Measurements from ENCODE around the gene RHCG. TPM values are rescaled to one million over a fixed set of nuclear protein-coding genes. Genes with fewer than 3 reads are reported as not detected.
"Not testable (repeated sequence)": the region's sequence is repeated elsewhere in the genome, so short reads cannot be mapped to it uniquely, and the experiment has no call there.

The RHCG gene
- total RNA-seq, 2 donors from 2014 or later = 0.48 to 0.67 TPM

DNA sequence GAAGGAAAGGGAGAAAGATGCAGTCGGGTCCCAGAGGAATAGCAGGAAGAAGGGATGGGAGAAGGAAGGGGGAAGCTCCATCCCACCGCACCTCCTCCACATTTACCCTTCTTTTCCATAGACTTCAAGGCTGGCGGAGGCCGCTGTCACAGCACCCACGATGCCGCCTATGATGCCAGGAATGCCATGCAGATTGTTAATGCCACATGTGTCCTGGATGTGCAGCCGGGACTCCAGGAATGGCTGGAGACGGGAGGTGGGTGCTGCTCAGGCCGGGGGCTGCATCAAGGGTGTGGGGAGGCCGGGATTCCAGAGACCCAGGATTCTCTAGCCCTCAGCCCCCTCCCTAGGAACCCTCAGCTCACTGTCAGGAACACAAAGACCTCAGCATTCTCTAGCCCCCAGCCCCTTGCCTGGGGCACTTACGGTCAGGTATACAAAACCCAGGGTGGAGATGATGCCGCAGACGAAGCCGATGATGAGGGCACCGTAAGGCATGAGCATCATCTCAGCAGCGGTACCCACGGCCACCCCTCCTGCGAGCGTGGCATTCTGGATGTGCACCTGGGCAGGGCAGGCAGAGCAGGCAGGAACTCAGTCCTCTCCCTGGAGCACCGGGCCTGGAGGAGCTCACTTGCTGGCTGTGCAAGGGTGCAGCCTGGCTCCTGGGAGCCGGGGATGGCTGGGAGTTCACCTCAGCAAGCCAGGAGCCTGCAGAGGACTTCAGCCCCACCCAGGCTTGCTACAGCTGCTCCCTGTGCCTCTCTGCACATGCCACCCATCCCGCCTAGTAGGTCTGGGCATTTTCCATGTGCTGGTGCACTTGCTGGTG is 18.8 kb downstream of the RHCG start:
- DNase-seq = no peak
- no peaks in the 10 kb centered on the region for H3K9me3 ChIP-seq
- TF ChIP-seq, protein P1, sequence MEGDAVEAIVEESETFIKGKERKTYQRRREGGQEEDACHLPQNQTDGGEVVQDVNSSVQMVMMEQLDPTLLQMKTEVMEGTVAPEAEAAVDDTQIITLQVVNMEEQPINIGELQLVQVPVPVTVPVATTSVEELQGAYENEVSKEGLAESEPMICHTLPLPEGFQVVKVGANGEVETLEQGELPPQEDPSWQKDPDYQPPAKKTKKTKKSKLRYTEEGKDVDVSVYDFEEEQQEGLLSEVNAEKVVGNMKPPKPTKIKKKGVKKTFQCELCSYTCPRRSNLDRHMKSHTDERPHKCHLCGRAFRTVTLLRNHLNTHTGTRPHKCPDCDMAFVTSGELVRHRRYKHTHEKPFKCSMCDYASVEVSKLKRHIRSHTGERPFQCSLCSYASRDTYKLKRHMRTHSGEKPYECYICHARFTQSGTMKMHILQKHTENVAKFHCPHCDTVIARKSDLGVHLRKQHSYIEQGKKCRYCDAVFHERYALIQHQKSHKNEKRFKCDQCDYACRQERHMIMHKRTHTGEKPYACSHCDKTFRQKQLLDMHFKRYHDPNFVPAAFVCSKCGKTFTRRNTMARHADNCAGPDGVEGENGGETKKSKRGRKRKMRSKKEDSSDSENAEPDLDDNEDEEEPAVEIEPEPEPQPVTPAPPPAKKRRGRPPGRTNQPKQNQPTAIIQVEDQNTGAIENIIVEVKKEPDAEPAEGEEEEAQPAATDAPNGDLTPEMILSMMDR (IDR thresholded peaks at IDR 0.05) = no peak
- H3K27me3 ChIP-seq = no peaks in the 10 kb centered on the region
- H3K27ac ChIP-seq = no peak overlapping the region
- no peak overlapping the region for H3K4me3 ChIP-seq
- no peak overlapping the region for H3K9ac ChIP-seq (ENCODE audit: low read depth in 2 of 2, low read length in 2 of 2)
- intact Hi-C loops (cut with DNase I) = no loop called here
- no peaks in the 10 kb centered on the region for H3K36me3 ChIP-seq
- no peaks in the 10 kb centered on the region for H3K4me1 ChIP-seq

DNA sequence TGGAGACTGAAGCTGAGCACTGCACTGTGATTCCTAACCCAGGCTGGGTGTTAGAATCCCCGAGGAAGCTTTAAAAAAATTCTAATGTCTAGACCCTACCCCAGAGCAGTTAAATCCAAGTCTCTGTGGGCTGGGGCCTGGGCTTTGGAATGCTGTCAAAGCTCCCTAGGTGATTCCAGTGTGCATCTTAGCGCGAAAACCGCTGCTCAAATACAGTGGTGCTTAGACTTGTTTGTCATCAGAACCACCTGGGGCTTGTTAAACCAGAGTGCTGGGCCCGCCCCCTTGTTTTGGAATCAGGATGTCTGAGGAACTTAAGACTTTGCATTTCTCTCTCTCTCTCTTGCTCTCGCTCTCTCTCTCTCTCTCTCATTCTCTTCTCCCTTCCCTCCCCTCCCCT is 20.7 kb downstream of the RHCG start:
- intact Hi-C loops (cut with DNase I) = no loop called here
- Histone ChIP-seq H3K9ac (ENCODE audit: low read depth in 2 of 2, low read length in 2 of 2) (no peak overlapping the region), H3K4me1 (no peaks in the 10 kb centered on the region), H3K27ac (no peak overlapping the region), H3K27me3 (no peaks in the 10 kb centered on the region), H3K4me3 (no peak overlapping the region), H3K9me3 (no peaks in the 10 kb centered on the region), H3K36me3 (no peaks in the 10 kb centered on the region)
- TF ChIP-seq, protein P1 (IDR thresholded peaks at IDR 0.05) = no peak
- DNase-seq = no peak

DNA sequence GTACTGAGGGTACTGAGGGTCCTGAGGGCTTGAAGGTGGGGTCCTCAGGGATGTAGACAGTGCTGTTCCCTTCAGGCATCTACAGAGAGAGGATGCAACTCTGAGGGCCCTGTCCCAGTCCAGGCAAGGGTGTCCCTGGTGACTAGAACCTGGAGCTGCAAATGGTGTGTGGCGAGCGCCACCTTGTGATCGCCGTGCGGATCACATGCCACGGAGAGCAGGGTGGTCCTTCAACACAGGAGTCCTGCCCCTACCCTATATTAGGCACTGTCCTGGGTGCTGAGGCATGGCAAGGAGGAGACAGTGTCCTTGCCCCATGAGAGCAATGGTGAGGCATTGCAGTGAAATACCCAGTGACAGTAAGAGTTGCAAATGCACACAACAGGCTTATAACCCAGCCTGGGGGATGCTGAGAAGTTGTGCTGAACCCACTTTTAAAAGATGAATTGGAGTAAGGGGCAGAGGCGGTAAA is 23.6 kb downstream of the RHCG start:
- intact Hi-C loops (cut with DNase I) = no loop called here
- no peak overlapping the region for H3K4me3 ChIP-seq
- no peak overlapping the region for H3K27ac ChIP-seq

DNA sequence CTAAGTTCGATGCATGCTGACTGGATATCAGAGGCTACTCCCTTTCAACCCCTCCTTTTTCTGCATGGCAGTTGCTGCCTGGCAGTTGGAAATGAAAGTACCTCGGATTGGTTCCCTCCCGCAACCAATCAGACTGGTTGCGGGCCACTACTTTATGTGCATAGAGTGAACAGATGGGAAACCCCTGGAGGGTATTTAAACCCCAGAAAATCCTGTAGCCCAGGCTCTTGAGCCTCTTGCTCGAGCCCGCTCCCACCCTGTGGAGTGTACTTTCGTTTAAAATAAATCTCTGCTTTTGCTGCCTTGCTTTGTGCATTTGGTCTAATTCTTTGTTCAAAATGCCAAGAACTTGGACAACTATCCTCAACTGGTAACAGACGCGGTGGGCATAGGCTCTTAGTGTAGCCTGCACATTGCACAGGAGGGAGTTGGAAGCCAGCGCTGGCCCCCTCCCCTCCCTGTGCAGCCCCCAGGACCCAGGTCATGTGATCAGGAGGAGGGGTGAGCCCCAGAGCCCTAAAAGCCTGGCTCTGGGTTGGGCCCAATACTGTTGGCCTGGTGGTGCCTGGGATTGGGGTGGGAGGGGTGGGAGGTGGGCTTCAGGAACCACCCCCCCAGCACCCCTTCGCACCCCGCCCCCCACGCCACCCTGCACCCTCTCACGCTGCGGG is 26.8 kb downstream of the RHCG start:
- DNase-seq = no peak
- intact Hi-C loops (cut with DNase I) = no loop called here
- H3K27me3 ChIP-seq = no peaks in the 10 kb centered on the region

More for the DNA sequence above, 23.6 kb downstream of the RHCG start:
- Histone ChIP-seq H3K9ac (ENCODE audit: low read depth in 2 of 2, low read length in 2 of 2) (no peak overlapping the region), H3K36me3 (no peaks in the 10 kb centered on the region), H3K9me3 (no peaks in the 10 kb centered on the region), H3K4me1 (no peaks in the 10 kb centered on the region), H3K27me3 (no peaks in the 10 kb centered on the region)
- TF ChIP-seq, protein P1 (IDR thresholded peaks at IDR 0.05) = peak; percentile 58
- DNase-seq = peak; percentile 44

DNA sequence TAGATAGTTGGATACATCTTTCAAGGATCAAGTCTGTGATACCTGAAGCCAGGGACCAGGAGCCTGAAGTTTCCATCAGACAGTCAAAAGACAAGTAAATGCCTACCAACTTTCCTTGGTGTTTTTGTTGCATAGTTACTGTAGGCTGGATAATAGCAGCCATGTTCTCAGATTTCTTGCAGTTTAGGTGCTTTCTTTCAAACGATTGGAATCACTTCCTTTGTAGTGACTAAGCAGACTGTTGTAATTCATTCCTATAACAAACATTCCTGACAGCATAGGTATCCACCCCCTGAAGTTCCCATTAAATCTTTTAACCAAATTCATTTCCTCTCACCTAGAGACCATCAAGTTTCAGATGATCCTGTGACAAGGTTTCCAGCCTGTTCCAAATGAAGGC is 27.6 kb downstream of the RHCG start:
- H3K27me3 ChIP-seq; DNase-seq; intact Hi-C loops (cut with DNase I); H3K36me3 ChIP-seq; H3K27ac ChIP-seq; H3K9me3 ChIP-seq; H3K4me3 ChIP-seq; H3K9ac ChIP-seq (ENCODE audit: low read depth in 2 of 2, low read length in 2 of 2); H3K4me1 ChIP-seq: not testable (repeated sequence)

More for the DNA sequence above, 26.8 kb downstream of the RHCG start:
- TF ChIP-seq, protein P1 (IDR thresholded peaks at IDR 0.05) = no peak
- Histone ChIP-seq H3K36me3 (no peaks in the 10 kb centered on the region), H3K9ac (ENCODE audit: low read depth in 2 of 2, low read length in 2 of 2) (no peak overlapping the region), H3K4me1 (no peaks in the 10 kb centered on the region), H3K4me3 (no peak overlapping the region), H3K9me3 (no peaks in the 10 kb centered on the region), H3K27ac (no peak overlapping the region)

DNA sequence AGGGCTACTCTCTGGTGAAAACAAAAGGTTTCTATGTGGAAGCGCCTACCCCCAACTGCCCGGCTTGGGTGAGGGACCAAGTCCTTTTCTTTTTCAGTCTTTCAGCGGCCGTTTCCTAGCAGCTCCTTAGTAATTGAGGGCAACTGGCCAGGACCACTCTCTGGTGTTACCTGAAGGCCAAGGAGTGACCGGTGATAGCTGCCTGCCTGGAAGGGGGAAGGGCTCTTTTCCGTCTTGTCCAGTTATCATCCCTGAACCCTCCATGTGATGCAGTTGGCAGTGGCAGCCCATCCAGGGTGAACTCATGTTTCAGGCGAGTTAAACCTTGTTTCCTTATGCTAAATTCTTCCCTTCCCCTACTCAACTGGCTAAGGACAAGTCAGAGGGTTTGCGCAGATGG is 33.3 kb downstream of the RHCG start:
- H3K36me3 ChIP-seq = no peaks in the 10 kb centered on the region
- no peaks in the 10 kb centered on the region for H3K9me3 ChIP-seq
- no peaks in the 10 kb centered on the region for H3K27me3 ChIP-seq
- H3K4me3 ChIP-seq = no peak overlapping the region
- TF ChIP-seq, protein P1 (IDR thresholded peaks at IDR 0.05) = no peak
- no peak for DNase-seq
- no peaks in the 10 kb centered on the region for H3K4me1 ChIP-seq
- no peak overlapping the region for H3K27ac ChIP-seq
- intact Hi-C loops (cut with DNase I) = no loop called here
- no peak overlapping the region for H3K9ac ChIP-seq (ENCODE audit: low read depth in 2 of 2, low read length in 2 of 2)
